ENCODE results near the gene WDR54.

DNA sequence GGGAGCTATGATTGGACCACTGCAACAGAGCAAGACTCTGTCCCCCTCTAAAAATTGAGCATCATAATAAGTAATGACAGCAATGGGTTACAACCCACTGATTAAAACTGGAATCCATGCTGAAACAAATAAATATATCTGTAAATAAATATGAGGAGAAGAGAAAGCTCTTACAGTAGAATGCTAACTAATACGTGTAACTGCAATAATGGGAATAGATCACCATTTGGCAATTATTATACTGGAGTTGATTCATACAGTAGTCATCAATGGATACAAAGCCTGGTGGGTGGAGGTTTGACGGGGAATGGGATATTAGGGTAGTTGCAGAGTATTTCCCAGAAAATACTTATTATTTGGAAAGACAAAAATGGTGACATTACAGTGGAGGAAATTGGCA lies 27.2 kb downstream of the WDR54 start:
- TF ChIP-seq GABPA (IDR thresholded peaks at IDR 0.05; ENCODE audit: low read depth), result no peak
- TF ChIP-seq, protein P1, sequence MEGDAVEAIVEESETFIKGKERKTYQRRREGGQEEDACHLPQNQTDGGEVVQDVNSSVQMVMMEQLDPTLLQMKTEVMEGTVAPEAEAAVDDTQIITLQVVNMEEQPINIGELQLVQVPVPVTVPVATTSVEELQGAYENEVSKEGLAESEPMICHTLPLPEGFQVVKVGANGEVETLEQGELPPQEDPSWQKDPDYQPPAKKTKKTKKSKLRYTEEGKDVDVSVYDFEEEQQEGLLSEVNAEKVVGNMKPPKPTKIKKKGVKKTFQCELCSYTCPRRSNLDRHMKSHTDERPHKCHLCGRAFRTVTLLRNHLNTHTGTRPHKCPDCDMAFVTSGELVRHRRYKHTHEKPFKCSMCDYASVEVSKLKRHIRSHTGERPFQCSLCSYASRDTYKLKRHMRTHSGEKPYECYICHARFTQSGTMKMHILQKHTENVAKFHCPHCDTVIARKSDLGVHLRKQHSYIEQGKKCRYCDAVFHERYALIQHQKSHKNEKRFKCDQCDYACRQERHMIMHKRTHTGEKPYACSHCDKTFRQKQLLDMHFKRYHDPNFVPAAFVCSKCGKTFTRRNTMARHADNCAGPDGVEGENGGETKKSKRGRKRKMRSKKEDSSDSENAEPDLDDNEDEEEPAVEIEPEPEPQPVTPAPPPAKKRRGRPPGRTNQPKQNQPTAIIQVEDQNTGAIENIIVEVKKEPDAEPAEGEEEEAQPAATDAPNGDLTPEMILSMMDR (IDR thresholded peaks at IDR 0.05; ENCODE audit: insufficient read depth, low read length), result no peak
- no peak for TF ChIP-seq POLR2AphosphoS5 (IDR thresholded peaks at IDR 0.05; ENCODE audit: low read depth)
- TF ChIP-seq, protein P2, sequence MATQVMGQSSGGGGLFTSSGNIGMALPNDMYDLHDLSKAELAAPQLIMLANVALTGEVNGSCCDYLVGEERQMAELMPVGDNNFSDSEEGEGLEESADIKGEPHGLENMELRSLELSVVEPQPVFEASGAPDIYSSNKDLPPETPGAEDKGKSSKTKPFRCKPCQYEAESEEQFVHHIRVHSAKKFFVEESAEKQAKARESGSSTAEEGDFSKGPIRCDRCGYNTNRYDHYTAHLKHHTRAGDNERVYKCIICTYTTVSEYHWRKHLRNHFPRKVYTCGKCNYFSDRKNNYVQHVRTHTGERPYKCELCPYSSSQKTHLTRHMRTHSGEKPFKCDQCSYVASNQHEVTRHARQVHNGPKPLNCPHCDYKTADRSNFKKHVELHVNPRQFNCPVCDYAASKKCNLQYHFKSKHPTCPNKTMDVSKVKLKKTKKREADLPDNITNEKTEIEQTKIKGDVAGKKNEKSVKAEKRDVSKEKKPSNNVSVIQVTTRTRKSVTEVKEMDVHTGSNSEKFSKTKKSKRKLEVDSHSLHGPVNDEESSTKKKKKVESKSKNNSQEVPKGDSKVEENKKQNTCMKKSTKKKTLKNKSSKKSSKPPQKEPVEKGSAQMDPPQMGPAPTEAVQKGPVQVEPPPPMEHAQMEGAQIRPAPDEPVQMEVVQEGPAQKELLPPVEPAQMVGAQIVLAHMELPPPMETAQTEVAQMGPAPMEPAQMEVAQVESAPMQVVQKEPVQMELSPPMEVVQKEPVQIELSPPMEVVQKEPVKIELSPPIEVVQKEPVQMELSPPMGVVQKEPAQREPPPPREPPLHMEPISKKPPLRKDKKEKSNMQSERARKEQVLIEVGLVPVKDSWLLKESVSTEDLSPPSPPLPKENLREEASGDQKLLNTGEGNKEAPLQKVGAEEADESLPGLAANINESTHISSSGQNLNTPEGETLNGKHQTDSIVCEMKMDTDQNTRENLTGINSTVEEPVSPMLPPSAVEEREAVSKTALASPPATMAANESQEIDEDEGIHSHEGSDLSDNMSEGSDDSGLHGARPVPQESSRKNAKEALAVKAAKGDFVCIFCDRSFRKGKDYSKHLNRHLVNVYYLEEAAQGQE (IDR thresholded peaks at IDR 0.05; ENCODE audit: insufficient replicate concordance, low read depth), result no peak

Data from HL-60 (cell line).